HG02588 (cell line): ENCODE data around the gene CEMIP.
"Not testable (repeated sequence)": the region's sequence is repeated elsewhere in the genome, so short reads cannot be mapped to it uniquely, and the experiment has no call there.

Experiments
- ATAC-seq: cut with Tn5 transposase; IDR thresholded peaks from one replicate; pipeline ENCODE4 v1.9.1; 2021; ENCODE audit warnings: mild to moderate bottlenecking, moderate library complexity; ENCODE audit not compliant: unreplicated experiment

The CEMIP gene

GRCh38 chr15:80946576-80946975 lies 167.4 kb downstream of the CEMIP start:
- ATAC-seq = no peak

DNA sequence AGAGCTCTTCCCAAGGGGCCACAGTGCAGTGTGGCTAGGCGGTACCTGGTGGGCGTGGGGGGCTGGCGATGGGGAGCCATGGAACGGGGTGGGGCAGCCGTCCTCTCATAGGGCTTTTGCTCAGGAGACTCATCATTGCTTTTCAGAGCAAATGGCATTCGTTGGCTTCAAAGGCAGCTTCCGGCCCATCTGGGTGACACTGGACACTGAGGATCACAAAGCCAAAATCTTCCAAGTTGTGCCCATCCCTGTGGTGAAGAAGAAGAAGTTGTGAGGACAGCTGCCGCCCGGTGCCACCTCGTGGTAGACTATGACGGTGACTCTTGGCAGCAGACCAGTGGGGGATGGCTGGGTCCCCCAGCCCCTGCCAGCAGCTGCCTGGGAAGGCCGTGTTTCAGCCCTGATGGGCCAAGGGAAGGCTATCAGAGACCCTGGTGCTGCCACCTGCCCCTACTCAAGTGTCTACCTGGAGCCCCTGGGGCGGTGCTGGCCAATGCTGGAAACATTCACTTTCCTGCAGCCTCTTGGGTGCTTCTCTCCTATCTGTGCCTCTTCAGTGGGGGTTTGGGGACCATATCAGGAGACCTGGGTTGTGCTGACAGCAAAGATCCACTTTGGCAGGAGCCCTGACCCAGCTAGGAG lies 169.6 kb downstream of the CEMIP start:
- ATAC-seq = no peak

DNA sequence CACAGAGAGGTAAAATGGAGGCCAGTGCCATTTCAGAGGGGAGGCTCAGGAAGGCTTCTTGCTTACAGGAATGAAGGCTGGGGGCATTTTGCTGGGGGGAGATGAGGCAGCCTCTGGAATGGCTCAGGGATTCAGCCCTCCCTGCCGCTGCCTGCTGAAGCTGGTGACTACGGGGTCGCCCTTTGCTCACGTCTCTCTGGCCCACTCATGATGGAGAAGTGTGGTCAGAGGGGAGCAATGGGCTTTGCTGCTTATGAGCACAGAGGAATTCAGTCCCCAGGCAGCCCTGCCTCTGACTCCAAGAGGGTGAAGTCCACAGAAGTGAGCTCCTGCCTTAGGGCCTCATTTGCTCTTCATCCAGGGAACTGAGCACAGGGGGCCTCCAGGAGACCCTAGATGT lies 170.6 kb downstream of the CEMIP start:
- no peak for ATAC-seq

GRCh38 chr15:80950291-80951078 lies 171.3 kb downstream of the CEMIP start:
- no peak for ATAC-seq

DNA sequence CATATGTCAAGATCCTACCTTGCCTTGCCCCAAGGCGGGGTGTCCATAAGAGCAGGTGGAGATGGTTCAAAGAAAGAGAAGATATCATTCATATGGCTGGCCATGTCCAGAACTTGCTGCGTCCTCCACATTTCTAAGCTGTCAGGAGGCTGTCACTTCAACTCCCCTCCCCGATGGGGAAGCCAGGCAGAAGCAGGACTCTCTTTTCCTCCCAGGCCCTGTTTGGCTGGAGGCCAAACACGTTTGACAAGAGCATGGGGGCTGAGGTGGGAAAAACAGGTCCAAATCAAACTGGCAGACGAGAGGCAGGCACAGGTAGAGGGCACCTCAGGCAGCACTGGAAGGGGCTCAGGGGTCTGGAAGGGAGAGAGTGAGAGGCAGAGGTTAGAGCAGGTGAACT lies 172.8 kb downstream of the CEMIP start:
- no peak for ATAC-seq

- ATAC-seq = no peak
These were observed 174.1 kb downstream of the CEMIP start for GRCh38 chr15:80953001-80953952.

- ATAC-seq = no peak
These were observed 175.0 kb downstream of the CEMIP start for GRCh38 chr15:80953953-80954778.

- ATAC-seq = not testable (repeated sequence)
These were observed 176.6 kb downstream of the CEMIP start for GRCh38 chr15:80955571-80956452.

GRCh38 chr15:80957556-80957955 lies 178.4 kb downstream of the CEMIP start:
- ATAC-seq = no peak

DNA sequence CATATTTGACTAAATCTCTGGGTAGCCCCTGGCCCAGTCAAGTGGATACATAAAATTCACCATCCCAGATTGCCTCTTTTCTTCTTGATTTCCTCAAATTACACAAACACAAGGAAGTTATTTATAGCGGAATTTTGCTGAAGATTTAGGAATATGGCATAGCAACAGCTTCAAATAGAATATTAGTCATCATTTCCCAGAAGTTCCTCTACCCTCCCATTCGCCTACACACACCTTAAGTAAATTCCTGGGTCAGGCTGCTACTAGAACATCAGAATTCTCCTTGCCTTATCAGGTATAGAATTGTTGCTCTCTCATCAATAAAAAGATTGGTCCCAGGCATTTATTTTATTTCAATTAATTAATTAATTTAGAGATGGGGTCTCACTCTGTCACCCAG lies 178.8 kb downstream of the CEMIP start:
- no peak for ATAC-seq

DNA sequence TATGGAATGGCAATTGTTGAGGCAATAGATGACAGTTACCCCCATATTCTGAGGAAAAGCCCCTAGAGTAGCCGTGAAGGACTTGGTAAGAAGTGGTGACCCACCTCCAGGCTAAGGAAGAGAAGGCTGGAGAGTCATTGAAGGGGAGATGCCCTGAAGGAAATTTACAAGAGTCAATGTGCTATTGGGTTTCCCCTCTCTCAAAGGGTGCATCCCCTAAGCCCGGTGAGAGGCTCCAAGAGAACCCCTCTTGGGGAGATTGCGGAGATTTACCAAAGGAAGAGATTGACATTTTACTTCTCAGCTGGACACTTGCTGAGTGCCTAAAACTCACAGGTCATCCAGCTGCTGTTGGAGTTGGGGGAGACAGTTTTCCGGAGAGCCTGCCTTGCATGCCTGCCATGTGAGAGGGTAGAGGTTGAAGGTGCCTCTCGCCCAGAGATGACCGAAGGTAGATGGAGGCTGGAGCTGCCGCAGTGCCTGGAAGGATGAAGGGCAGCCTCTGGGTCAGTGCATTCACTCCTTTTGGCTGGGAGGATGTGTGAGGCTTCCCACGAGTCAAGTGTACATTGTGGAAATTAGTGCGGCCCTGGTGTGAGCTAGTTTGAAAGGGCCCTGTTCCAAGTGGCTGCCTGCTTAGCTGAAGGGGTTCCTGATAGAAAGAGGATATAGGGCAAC lies 179.8 kb downstream of the CEMIP start:
- no peak for ATAC-seq

- ATAC-seq = not testable (repeated sequence)
These were observed 186.3 kb downstream of the CEMIP start for GRCh38 chr15:80965454-80965853.

DNA sequence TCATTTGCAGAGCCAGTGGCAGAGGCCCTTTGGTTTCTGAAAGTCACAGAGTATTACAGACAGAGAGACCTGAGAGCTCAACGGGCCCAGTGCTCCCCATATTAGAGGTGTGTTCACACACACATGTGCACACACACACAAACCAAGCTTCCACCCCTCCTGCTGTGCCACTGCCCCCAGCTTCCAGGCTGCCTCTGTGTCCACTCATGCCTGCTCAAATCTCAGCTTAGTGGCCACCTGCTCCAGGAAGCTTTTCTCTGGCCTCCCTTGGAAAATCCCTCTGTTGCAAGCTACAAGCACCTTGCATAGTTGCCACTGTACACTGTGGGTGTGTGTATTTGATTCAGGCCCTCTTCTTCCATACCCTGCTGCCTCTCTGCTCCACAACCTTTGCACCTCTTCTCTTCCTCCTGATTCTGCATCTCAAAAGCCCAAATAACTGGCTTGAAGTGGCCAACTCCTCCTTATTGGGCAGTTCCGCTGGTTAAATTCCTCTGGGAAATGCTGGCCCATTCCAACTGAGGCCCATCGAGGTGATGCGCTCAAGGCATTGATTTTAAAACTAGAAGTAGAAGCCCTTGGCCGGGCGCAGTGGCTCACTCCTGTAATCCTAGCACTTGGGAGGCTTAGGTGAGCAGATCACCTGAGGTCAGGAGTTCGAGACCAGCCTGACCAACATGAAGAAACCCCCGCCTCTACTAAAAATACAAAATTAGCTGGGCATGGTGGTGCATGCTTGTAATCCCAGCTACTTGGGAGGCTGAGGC lies 187.4 kb downstream of the CEMIP start:
- no peak for ATAC-seq

- ATAC-seq = no peak
These were observed 188.3 kb downstream of the CEMIP start for GRCh38 chr15:80967451-80967850.

- ATAC-seq = no peak
These were observed 188.9 kb downstream of the CEMIP start for GRCh38 chr15:80967991-80968510.

DNA sequence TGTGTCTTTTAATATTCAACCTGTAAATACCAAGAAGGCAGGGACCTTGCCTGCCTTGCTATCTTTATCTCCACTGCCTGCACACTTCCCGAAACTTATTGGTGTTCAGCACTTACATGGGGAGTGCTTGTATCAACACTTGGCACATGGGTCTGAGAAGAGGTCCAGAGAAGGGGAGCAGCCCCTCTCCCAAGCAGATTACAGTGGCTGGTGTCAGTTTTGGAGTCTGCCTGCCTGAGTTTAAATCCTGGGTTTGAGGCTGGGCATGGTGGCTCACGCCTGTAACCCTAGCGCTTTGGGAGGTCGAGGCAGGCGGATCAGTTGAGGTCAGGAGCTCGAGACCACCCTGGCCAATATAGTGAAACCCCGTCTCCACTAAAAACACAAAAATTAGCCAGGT lies 190.1 kb downstream of the CEMIP start:
- no peak for ATAC-seq

DNA sequence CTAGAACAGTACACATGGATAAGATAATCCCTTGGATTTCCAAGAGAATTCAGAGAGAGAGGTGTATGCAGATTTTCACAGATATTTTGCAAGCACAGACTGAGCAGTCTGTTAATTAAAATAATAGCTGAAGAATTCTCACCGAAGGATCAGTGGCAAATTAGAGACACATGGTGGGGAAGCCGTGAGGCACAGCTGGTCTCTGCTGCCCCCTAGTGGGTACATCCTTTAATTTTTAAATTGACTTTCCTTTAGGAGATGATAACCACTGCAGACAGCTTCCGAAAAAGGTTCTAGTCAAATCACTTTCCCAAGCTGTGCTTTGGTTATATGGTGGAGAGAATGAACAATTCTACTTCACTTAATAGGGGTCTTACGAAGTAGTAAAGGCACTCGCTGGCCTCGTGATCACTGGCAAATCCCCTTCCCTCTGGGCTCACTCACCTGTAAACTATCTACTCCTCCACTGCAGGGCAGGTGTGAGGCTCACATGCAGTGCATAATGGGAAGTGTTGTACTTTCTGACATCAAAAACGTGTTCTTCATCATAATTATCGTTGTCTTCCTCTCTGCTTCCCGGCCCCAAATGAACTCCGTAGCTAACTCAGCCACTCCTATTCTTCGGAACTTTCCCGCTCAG lies 191.0 kb downstream of the CEMIP start:
- no peak for ATAC-seq

- ATAC-seq = no peak
These were observed 191.5 kb downstream of the CEMIP start for GRCh38 chr15:80970658-80971057.
